Gastroesophageal sphincter (tissue), 3 donors: ENCODE results near the gene ATRIP.

Experiments used
- CTCF ChIP-seq, 4 experiments: fragments of 200-600 bp in 2 of 4; fragments of 450-650 bp in 2 of 4; sonication (generic) in 1 of 4; IDR thresholded peaks; one replicate each; pipeline ENCODE4 v1.5.1; 2017 to 2019; ENCODE audit warnings: antibody characterized with exemption in 4 of 4, mild to moderate bottlenecking in 2 of 4, moderate library complexity in 2 of 4
- EP300 ChIP-seq: sonication (generic); formaldehyde crosslinking; IDR thresholded peaks from one replicate; pipeline ENCODE4 v1.6.1; 2017; ENCODE audit warnings: antibody characterized with exemption, mild to moderate bottlenecking
- POLR2A ChIP-seq, 2 donors: fragments of 450-650 bp; IDR thresholded peaks; one replicate each; pipeline ENCODE4 v1.6.1; 2017; ENCODE audit warnings: antibody characterized with exemption in 2 of 2, mild to moderate bottlenecking in 2 of 2, moderate library complexity in 1 of 2
- POLR2AphosphoS5 ChIP-seq: sonication (generic); formaldehyde crosslinking; IDR thresholded peaks from one replicate; pipeline ENCODE4 v1.6.1; 2017; ENCODE audit warnings: antibody characterized with exemption

- TF ChIP-seq CTCF (IDR thresholded peaks at IDR 0.05), result no peak
- no peak for TF ChIP-seq POLR2A (IDR thresholded peaks at IDR 0.05)
- TF ChIP-seq POLR2AphosphoS5, result no peak
- no peak for TF ChIP-seq EP300
These were observed 31.9 kb upstream of the ATRIP start for GRCh38 chr3:48414376-48415250.
